HCT116 (cell line): ENCODE results near the gene BBC3. TPM values are rescaled to one million over a fixed set of nuclear protein-coding genes. Genes with fewer than 3 reads are reported as not detected.

ENCODE experiments used
- ATAC-seq: fragments of 200-7000 bp; cut with Tn5 transposase; 2 replicates; pipeline ENCODE4 v1.9.1; 2020; ENCODE audit warnings: mild to moderate bottlenecking, moderate library complexity
- BruUV-seq: library from RNA; stranded (reverse); fragments of 400-500 nt; replicated peaks from 2 replicates; lab custom pipeline; 2021; lab: Mats Ljungman, UMichigan
- CTCF ChIA-PET: fragments of 300-600 bp; sonication (Branson Sonifier 250); formaldehyde crosslinking; loops from one replicate; lab custom pipeline; 2021; ENCODE audit warnings: antibody characterized with exemption; lab: Charles Lee
- POLR2A ChIA-PET: fragments of 300-600, 350-600 bp; sonication (Branson Sonifier 250); formaldehyde crosslinking; loops from one replicate; lab custom pipeline; 2021; ENCODE audit warnings: antibody characterized with exemption; lab: Charles Lee
- RAD21 ChIA-PET, 2 experiments: fragments of 300-600 bp; sonication (Branson Sonifier 250); formaldehyde crosslinking; loops; one replicate each; lab custom pipeline; 2023; ENCODE audit warnings: low total read pairs in 2 of 2; ENCODE audit not compliant: uncharacterized antibody in 2 of 2, unreplicated experiment in 2 of 2, low non-redundant PET in 1 of 2; lab: Charles Lee
- DNase-seq: peaks from one replicate; pipeline ENCODE4 v3.0.0-alpha.2; 2010; ENCODE audit warnings: low read depth, low spot score
- H2AFZ ChIP-seq: fragments of 200-600 bp; shearing (Covaris generic), sonication (generic); 2 replicates; pipeline ENCODE4 v1.6.1; 2017; ENCODE audit warnings: low read depth, mixed run types, mixed read lengths, antibody characterized with exemption, low read length; ENCODE audit not compliant: poor library complexity, severe bottlenecking
- H3K27ac ChIP-seq: 2 replicates; pipeline ENCODE4 v1.5.1; 2012; ENCODE audit warnings: low read depth, low read length
- H3K27me3 ChIP-seq: fragments of 200-600 bp; sonication (generic); 2 replicates; pipeline ENCODE4 v1.6.1; 2016; ENCODE audit warnings: mixed run types, low read length, mixed read lengths; ENCODE audit not compliant: insufficient read depth
- H3K36me3 ChIP-seq, 2 experiments: fragments of 200-500 bp in 1 of 2; fragments of 200-600 bp in 1 of 2; sonication (Bioruptor generic) in 1 of 2; sonication (generic) in 1 of 2; 2 replicates each; pipeline versions ENCODE4 v1.5.1 to v1.6.1; 2014 to 2016; ENCODE audit warnings: low read length in 2 of 2, inconsistent platforms in 1 of 2, mixed read lengths in 1 of 2, mixed run types in 1 of 2; ENCODE audit not compliant: insufficient read depth in 2 of 2, control insufficient read depth in 1 of 2
- H3K4me1 ChIP-seq, 2 experiments: fragments of 200-600 bp in 1 of 2; sonication (generic) in 1 of 2; 2 replicates each; pipeline versions ENCODE4 v1.5.1 to v1.6.1; 2012 to 2017; ENCODE audit warnings: low read length in 2 of 2, inconsistent platforms in 1 of 2, mild to moderate bottlenecking in 1 of 2, mixed read lengths in 1 of 2, mixed run types in 1 of 2, moderate library complexity in 1 of 2; ENCODE audit not compliant: insufficient read depth in 2 of 2, control insufficient read depth in 1 of 2
- H3K4me2 ChIP-seq: fragments of 200-600 bp; sonication (generic); 2 replicates; pipeline ENCODE4 v1.6.1; 2017; ENCODE audit warnings: mixed run types, low read length, mixed read lengths
- H3K4me3 ChIP-seq, 2 experiments: fragments of 200-600 bp in 1 of 2; sonication (generic) in 1 of 2; replicated peaks in 1 of 2; 2 replicates each; pipeline ENCODE4 v1.5.1; 2011 to 2016; ENCODE audit warnings: low read length in 2 of 2, control low read depth in 1 of 2, low read depth in 1 of 2, mild to moderate bottlenecking in 1 of 2, mixed read lengths in 1 of 2, mixed run types in 1 of 2
- H3K79me2 ChIP-seq: fragments of 200-600 bp; sonication (generic); 2 replicates; pipeline ENCODE4 v1.6.1; 2017; ENCODE audit warnings: mild to moderate bottlenecking, mixed run types, low read length, moderate library complexity, mixed read lengths; ENCODE audit not compliant: insufficient read depth
- H3K9ac ChIP-seq: fragments of 200-600 bp; sonication (generic); 2 replicates; pipeline ENCODE4 v1.6.1; 2016; ENCODE audit warnings: low read length, mixed read lengths
- H3K9me2 ChIP-seq: fragments of 200-600 bp; sonication (generic), shearing (Covaris generic); 2 replicates; pipeline ENCODE4 v1.6.1; 2017; ENCODE audit warnings: mixed run types, mild to moderate bottlenecking, moderate library complexity; ENCODE audit not compliant: insufficient read depth
- H3K9me3 ChIP-seq, 2 experiments: fragments of 200-500 bp in 1 of 2; fragments of 200-600 bp in 1 of 2; sonication (Bioruptor generic) in 1 of 2; sonication (generic) in 1 of 2; 2 replicates each; pipeline ENCODE4 v1.6.1; 2014 to 2017; ENCODE audit warnings: low read length in 2 of 2, mixed read lengths in 2 of 2, inconsistent platforms in 1 of 2, low read depth in 1 of 2, mild to moderate bottlenecking in 1 of 2, mixed run types in 1 of 2, moderate library complexity in 1 of 2; ENCODE audit not compliant: control insufficient read depth in 1 of 2, insufficient read depth in 1 of 2
- H4K20me1 ChIP-seq: fragments of 200-600 bp; sonication (generic), shearing (Covaris generic); 2 replicates; pipeline ENCODE4 v1.6.1; 2017; ENCODE audit warnings: mixed run types, mild to moderate bottlenecking, moderate library complexity; ENCODE audit not compliant: insufficient read depth
- CEBPB ChIP-seq: IDR thresholded peaks from 2 replicates; pipeline ENCODE4 v1.6.1; 2012; ENCODE audit warnings: low read depth
- CTCF ChIP-seq, 3 experiments: fragments of 200-600 bp in 1 of 3; sonication (generic) in 1 of 3; IDR thresholded peaks in 2 of 3; conservative IDR thresholded peaks in 1 of 3; 2 replicates each; pipeline ENCODE4 v1.5.1; 2012 to 2017; ENCODE audit warnings: low read depth in 2 of 3, low read length in 2 of 3, antibody characterized with exemption in 1 of 3, borderline replicate concordance in 1 of 3, control low read depth in 1 of 3, mild to moderate bottlenecking in 1 of 3, mixed read lengths in 1 of 3, mixed run types in 1 of 3, moderate library complexity in 1 of 3; ENCODE audit not compliant: insufficient read depth in 1 of 3
- EGR1 ChIP-seq: IDR thresholded peaks from 2 replicates; pipeline ENCODE4 v1.6.1; 2012; ENCODE audit warnings: low read depth
- EZH2phosphoT487 ChIP-seq: fragments of 200-600 bp; IDR thresholded peaks from 2 replicates; pipeline ENCODE4 v1.6.1; 2018; ENCODE audit warnings: antibody characterized with exemption, borderline replicate concordance
- REST ChIP-seq: IDR thresholded peaks from 2 replicates; pipeline ENCODE4 v1.6.1; 2012; ENCODE audit warnings: low read depth
- SRF ChIP-seq: IDR thresholded peaks from 2 replicates; pipeline ENCODE4 v1.6.1; 2012; ENCODE audit warnings: low read depth
- intact Hi-C: fragments of 100-400 bp; cut with micrococcal nuclease; formaldehyde crosslinking; loops from 2 replicates; pipeline ENCODE4 v1.10.0; 2022
- total RNA-seq: library from RNA; stranded (reverse); gene quantifications from one replicate; pipeline ENCODE4 v1.2.1, GENCODE V29; 2021; ENCODE audit not compliant: unreplicated experiment

The BBC3 gene
- total RNA-seq, 1 experiment from 2014 or later, result 45.0 TPM

GRCh38 chr19:47240556-47240955 is 9.6 kb upstream of the BBC3 start:
- peak overlapping the region; percentile 43 for H3K9ac ChIP-seq

More at GRCh38 chr19:47240556-47240955, 9.6 kb upstream of the BBC3 start:
- ATAC-seq (no peak), DNase-seq (no peak)
- Histone ChIP-seq H3K4me1 (peaks cover 28 to 44% of the 10 kb centered on the region in 2 experiments), H2AFZ (no peak overlapping the region), H3K27ac (peak overlapping the region; percentile 51; the same call in 1 of the 2 replicates), H4K20me1 (no peaks in the 10 kb centered on the region), H3K9me3 (no peaks in the 10 kb centered on the region), H3K4me2 (peak overlapping the region; percentile 73), H3K27me3 (no peaks in the 10 kb centered on the region), H3K79me2 (no peaks in the 10 kb centered on the region), H3K4me3 (peak overlapping the region; percentile 19 to 39), H3K36me3 (no peaks in the 10 kb centered on the region), H3K9me2 (no peaks in the 10 kb centered on the region)
- RAD21 ChIA-PET, result interaction anchor here in 1 of 2 experiments (0.6 kb wide), 1 partner anchor 69 kb away, joined by 5 read pairs; no protein-coding TSS in a partner anchor
- BruUV-seq, result TSS peak; percentile 62
- POLR2A ChIA-PET, result interaction anchor here (0.5 to 1.0 kb wide), 8 partner anchors 8 to 1549 kb away, joined by 3 to 7 read pairs (median 4); partner anchors contain the start of genes QPCTL and SNRPD2
- CTCF ChIA-PET, result no interaction called here
- TF ChIP-seq CEBPB, result no peak
- TF ChIP-seq REST, result no peak
- no peak for TF ChIP-seq EZH2phosphoT487
- TF ChIP-seq EGR1, result no peak
- no peak for TF ChIP-seq SRF
- TF ChIP-seq CTCF (IDR thresholded peaks at IDR 0.05 in 2 of 3, conservative IDR thresholded peaks at IDR 0.05 in 1 of 3; ENCODE audit: borderline replicate concordance in 1 of 3, insufficient read depth in 1 of 3, low read depth in 2 of 3, low read length in 2 of 3), result no peak
- intact Hi-C loops, result no loop called here
